HCT116 (cell line): ENCODE results near the gene PLCD3. TPM values are rescaled to one million over a fixed set of nuclear protein-coding genes. Genes with fewer than 3 reads are reported as not detected.

Source experiments
- ATAC-seq: fragments of 200-7000 bp; cut with Tn5 transposase; 2 replicates; pipeline ENCODE4 v1.9.1; 2020; ENCODE audit warnings: mild to moderate bottlenecking, moderate library complexity
- BruUV-seq: library from RNA; stranded (reverse); fragments of 400-500 nt; replicated peaks from 2 replicates; lab custom pipeline; 2021; lab: Mats Ljungman, UMichigan
- CTCF ChIA-PET: fragments of 300-600 bp; sonication (Branson Sonifier 250); formaldehyde crosslinking; loops from one replicate; lab custom pipeline; 2021; ENCODE audit warnings: antibody characterized with exemption; lab: Charles Lee
- POLR2A ChIA-PET: fragments of 300-600, 350-600 bp; sonication (Branson Sonifier 250); formaldehyde crosslinking; loops from one replicate; lab custom pipeline; 2021; ENCODE audit warnings: antibody characterized with exemption; lab: Charles Lee
- RAD21 ChIA-PET, 2 experiments: fragments of 300-600 bp; sonication (Branson Sonifier 250); formaldehyde crosslinking; loops; one replicate each; lab custom pipeline; 2023; ENCODE audit warnings: low total read pairs in 2 of 2; ENCODE audit not compliant: uncharacterized antibody in 2 of 2, unreplicated experiment in 2 of 2, low non-redundant PET in 1 of 2; lab: Charles Lee
- DNase-seq: peaks from one replicate; pipeline ENCODE4 v3.0.0-alpha.2; 2010; ENCODE audit warnings: low read depth, low spot score
- H2AFZ ChIP-seq: fragments of 200-600 bp; shearing (Covaris generic), sonication (generic); 2 replicates; pipeline ENCODE4 v1.6.1; 2017; ENCODE audit warnings: low read depth, mixed run types, mixed read lengths, antibody characterized with exemption, low read length; ENCODE audit not compliant: poor library complexity, severe bottlenecking
- H3K27ac ChIP-seq: 2 replicates; pipeline ENCODE4 v1.5.1; 2012; ENCODE audit warnings: low read depth, low read length
- H3K27me3 ChIP-seq: fragments of 200-600 bp; sonication (generic); 2 replicates; pipeline ENCODE4 v1.6.1; 2016; ENCODE audit warnings: mixed run types, low read length, mixed read lengths; ENCODE audit not compliant: insufficient read depth
- H3K36me3 ChIP-seq, 2 experiments: fragments of 200-500 bp in 1 of 2; fragments of 200-600 bp in 1 of 2; sonication (Bioruptor generic) in 1 of 2; sonication (generic) in 1 of 2; 2 replicates each; pipeline versions ENCODE4 v1.5.1 to v1.6.1; 2014 to 2016; ENCODE audit warnings: low read length in 2 of 2, inconsistent platforms in 1 of 2, mixed read lengths in 1 of 2, mixed run types in 1 of 2; ENCODE audit not compliant: insufficient read depth in 2 of 2, control insufficient read depth in 1 of 2
- H3K4me1 ChIP-seq, 2 experiments: fragments of 200-600 bp in 1 of 2; sonication (generic) in 1 of 2; 2 replicates each; pipeline versions ENCODE4 v1.5.1 to v1.6.1; 2012 to 2017; ENCODE audit warnings: low read length in 2 of 2, inconsistent platforms in 1 of 2, mild to moderate bottlenecking in 1 of 2, mixed read lengths in 1 of 2, mixed run types in 1 of 2, moderate library complexity in 1 of 2; ENCODE audit not compliant: insufficient read depth in 2 of 2, control insufficient read depth in 1 of 2
- H3K4me2 ChIP-seq: fragments of 200-600 bp; sonication (generic); 2 replicates; pipeline ENCODE4 v1.6.1; 2017; ENCODE audit warnings: mixed run types, low read length, mixed read lengths
- H3K4me3 ChIP-seq, 2 experiments: fragments of 200-600 bp in 1 of 2; sonication (generic) in 1 of 2; replicated peaks in 1 of 2; 2 replicates each; pipeline ENCODE4 v1.5.1; 2011 to 2016; ENCODE audit warnings: low read length in 2 of 2, control low read depth in 1 of 2, low read depth in 1 of 2, mild to moderate bottlenecking in 1 of 2, mixed read lengths in 1 of 2, mixed run types in 1 of 2
- H3K79me2 ChIP-seq: fragments of 200-600 bp; sonication (generic); 2 replicates; pipeline ENCODE4 v1.6.1; 2017; ENCODE audit warnings: mild to moderate bottlenecking, mixed run types, low read length, moderate library complexity, mixed read lengths; ENCODE audit not compliant: insufficient read depth
- H3K9ac ChIP-seq: fragments of 200-600 bp; sonication (generic); 2 replicates; pipeline ENCODE4 v1.6.1; 2016; ENCODE audit warnings: low read length, mixed read lengths
- H3K9me2 ChIP-seq: fragments of 200-600 bp; sonication (generic), shearing (Covaris generic); 2 replicates; pipeline ENCODE4 v1.6.1; 2017; ENCODE audit warnings: mixed run types, mild to moderate bottlenecking, moderate library complexity; ENCODE audit not compliant: insufficient read depth
- H3K9me3 ChIP-seq, 2 experiments: fragments of 200-500 bp in 1 of 2; fragments of 200-600 bp in 1 of 2; sonication (Bioruptor generic) in 1 of 2; sonication (generic) in 1 of 2; 2 replicates each; pipeline ENCODE4 v1.6.1; 2014 to 2017; ENCODE audit warnings: low read length in 2 of 2, mixed read lengths in 2 of 2, inconsistent platforms in 1 of 2, low read depth in 1 of 2, mild to moderate bottlenecking in 1 of 2, mixed run types in 1 of 2, moderate library complexity in 1 of 2; ENCODE audit not compliant: control insufficient read depth in 1 of 2, insufficient read depth in 1 of 2
- H4K20me1 ChIP-seq: fragments of 200-600 bp; sonication (generic), shearing (Covaris generic); 2 replicates; pipeline ENCODE4 v1.6.1; 2017; ENCODE audit warnings: mixed run types, mild to moderate bottlenecking, moderate library complexity; ENCODE audit not compliant: insufficient read depth
- CBX3 ChIP-seq: IDR thresholded peaks from 2 replicates; pipeline ENCODE4 v1.6.1; 2012; ENCODE audit warnings: low read depth
- CEBPB ChIP-seq: IDR thresholded peaks from 2 replicates; pipeline ENCODE4 v1.6.1; 2012; ENCODE audit warnings: low read depth
- ELF1 ChIP-seq: IDR thresholded peaks from 2 replicates; pipeline ENCODE4 v1.6.1; 2012; ENCODE audit warnings: low read depth, borderline replicate concordance
- EZH2phosphoT487 ChIP-seq: fragments of 200-600 bp; IDR thresholded peaks from 2 replicates; pipeline ENCODE4 v1.6.1; 2018; ENCODE audit warnings: antibody characterized with exemption, borderline replicate concordance
- JUND ChIP-seq: IDR thresholded peaks from 2 replicates; pipeline ENCODE4 v1.6.1; 2012
- SP1 ChIP-seq: IDR thresholded peaks from 2 replicates; pipeline ENCODE4 v1.6.1; 2012; ENCODE audit warnings: low read depth
- TCF7L2 ChIP-seq: IDR thresholded peaks from 2 replicates; pipeline ENCODE4 v1.7.0; 2011; ENCODE audit warnings: borderline replicate concordance, inconsistent platforms; ENCODE audit not compliant: insufficient read depth, insufficient read length; ENCODE audit errors: extremely low read depth
- YY1 ChIP-seq: IDR thresholded peaks from 2 replicates; pipeline ENCODE4 v1.6.1; 2011; ENCODE audit warnings: low read length, low read depth, moderate library complexity, mild to moderate bottlenecking; ENCODE audit not compliant: insufficient replicate concordance; ENCODE audit errors: extremely low read depth
- ZFX ChIP-seq: fragments of 450-650 bp; IDR thresholded peaks from 2 replicates; pipeline ENCODE4 v1.6.1; 2017
- ZNF274 ChIP-seq: fragments of 200-500 bp; sonication (Bioruptor generic); IDR thresholded peaks from 2 replicates; pipeline ENCODE4 v1.6.1; 2014; ENCODE audit warnings: mild to moderate bottlenecking, low read depth, low read length, inconsistent platforms
- intact Hi-C: fragments of 100-400 bp; cut with micrococcal nuclease; formaldehyde crosslinking; loops from 2 replicates; pipeline ENCODE4 v1.10.0; 2022
- total RNA-seq: library from RNA; stranded (reverse); gene quantifications from one replicate; pipeline ENCODE4 v1.2.1, GENCODE V29; 2021; ENCODE audit not compliant: unreplicated experiment
- TF ChIP-seq, protein P1 (sequence below), 3 experiments: fragments of 200-600 bp in 1 of 3; sonication (generic) in 1 of 3; IDR thresholded peaks in 2 of 3; conservative IDR thresholded peaks in 1 of 3; 2 replicates each; pipeline ENCODE4 v1.5.1; 2012 to 2017; ENCODE audit warnings: low read depth in 2 of 3, low read length in 2 of 3, antibody characterized with exemption in 1 of 3, borderline replicate concordance in 1 of 3, control low read depth in 1 of 3, mild to moderate bottlenecking in 1 of 3, mixed read lengths in 1 of 3, mixed run types in 1 of 3, moderate library complexity in 1 of 3; ENCODE audit not compliant: insufficient read depth in 1 of 3
- TF ChIP-seq, protein P2 (sequence below): IDR thresholded peaks from 2 replicates; pipeline ENCODE4 v1.6.1; 2011; ENCODE audit warnings: mild to moderate bottlenecking, low read length, moderate library complexity; ENCODE audit not compliant: insufficient replicate concordance; ENCODE audit errors: extremely low read depth

The PLCD3 gene
- total RNA-seq, 1 experiment from 2014 or later = 197 TPM

DNA sequence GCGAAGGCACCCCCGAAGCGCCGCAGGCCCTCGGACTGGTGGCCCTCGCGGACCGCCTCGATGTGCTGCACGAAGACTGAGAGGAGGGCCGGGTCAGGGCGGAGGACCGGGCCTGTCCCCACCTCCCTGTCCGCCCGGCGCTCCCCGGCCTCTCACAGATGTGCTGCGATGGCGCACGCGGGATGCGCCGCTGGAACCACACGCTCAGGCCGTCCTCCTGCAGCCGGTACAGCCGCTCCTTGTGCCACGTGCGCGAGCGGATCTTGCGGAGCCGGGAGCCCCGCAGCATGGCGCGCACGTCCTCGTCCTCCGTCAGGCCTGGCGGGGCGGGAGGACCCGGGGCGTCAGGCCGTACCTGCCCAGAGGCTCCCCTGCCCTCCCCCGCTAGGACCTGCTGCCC, 11.3 kb downstream of the PLCD3 start:
- ATAC-seq (no peak), DNase-seq (no peak)
- Histone ChIP-seq H3K4me3 (no peak overlapping the region), H3K4me1 (peaks cover 41 to 45% of the 10 kb centered on the region in 2 experiments), H3K9me2 (no peaks in the 10 kb centered on the region), H3K79me2 (peaks cover 37% of the 10 kb centered on the region), H2AFZ (no peak overlapping the region), H3K4me2 (no peak overlapping the region), H4K20me1 (no peaks in the 10 kb centered on the region), H3K27ac (no peak overlapping the region), H3K36me3 (peaks cover 0 to 11% of the 10 kb centered on the region in 2 experiments; a peak in 1 of 4 replicates), H3K27me3 (no peaks in the 10 kb centered on the region), H3K9ac (no peak overlapping the region), H3K9me3 (no peaks in the 10 kb centered on the region)
- RAD21 ChIA-PET = no interaction called here
- no TSS peak for BruUV-seq
- TF ChIP-seq CEBPB = no peak
- TF ChIP-seq ZNF274 = no peak
- no peak for TF ChIP-seq ELF1
- no peak for TF ChIP-seq TCF7L2
- no peak for TF ChIP-seq JUND
- intact Hi-C loops = no loop called here
- POLR2A ChIA-PET = no interaction called here
- CTCF ChIA-PET = interaction anchor here (1.0 kb wide), 1 partner anchor 13 kb away, joined by 3 read pairs; no protein-coding TSS in a partner anchor

DNA sequence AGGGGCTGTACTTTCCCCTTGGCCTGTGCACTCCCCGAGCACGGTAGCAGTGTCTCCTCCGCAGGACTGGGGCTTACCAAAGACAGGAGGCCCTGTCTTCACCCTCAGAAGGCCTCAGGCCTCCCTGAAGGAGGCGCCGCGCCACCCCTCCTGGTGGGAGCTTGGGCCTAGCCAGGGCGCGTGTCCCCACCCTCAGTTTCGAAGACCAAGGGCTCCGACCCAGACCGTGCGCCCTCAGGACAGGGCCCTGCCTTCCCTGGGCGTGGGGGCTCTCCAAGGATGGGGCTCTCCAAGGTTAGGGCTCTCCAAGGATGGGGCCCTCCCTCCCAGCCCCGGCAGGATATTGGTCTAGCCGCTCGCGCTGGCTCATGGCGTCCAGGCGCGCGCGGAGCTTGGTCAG, 11.8 kb downstream of the PLCD3 start:
- BruUV-seq = no TSS peak
- H3K27ac ChIP-seq = no peak overlapping the region
- no peaks in the 10 kb centered on the region for H3K9me3 ChIP-seq
- peaks cover 0 to 11% of the 10 kb centered on the region in 2 experiments; a peak in 2 of 4 replicates for H3K36me3 ChIP-seq
- CTCF ChIA-PET = interaction anchor here (1.0 kb wide), 1 partner anchor 12 kb away, joined by 3 read pairs; no protein-coding TSS in a partner anchor
- DNase-seq (no peak), ATAC-seq (no peak)
- no peak overlapping the region for H3K4me3 ChIP-seq
- TF ChIP-seq SP1 (no peak), ZNF274 (no peak), CBX3 (no peak), YY1 (no peak), EZH2phosphoT487 (no peak), ZFX (no peak)
- TF ChIP-seq, protein P1, sequence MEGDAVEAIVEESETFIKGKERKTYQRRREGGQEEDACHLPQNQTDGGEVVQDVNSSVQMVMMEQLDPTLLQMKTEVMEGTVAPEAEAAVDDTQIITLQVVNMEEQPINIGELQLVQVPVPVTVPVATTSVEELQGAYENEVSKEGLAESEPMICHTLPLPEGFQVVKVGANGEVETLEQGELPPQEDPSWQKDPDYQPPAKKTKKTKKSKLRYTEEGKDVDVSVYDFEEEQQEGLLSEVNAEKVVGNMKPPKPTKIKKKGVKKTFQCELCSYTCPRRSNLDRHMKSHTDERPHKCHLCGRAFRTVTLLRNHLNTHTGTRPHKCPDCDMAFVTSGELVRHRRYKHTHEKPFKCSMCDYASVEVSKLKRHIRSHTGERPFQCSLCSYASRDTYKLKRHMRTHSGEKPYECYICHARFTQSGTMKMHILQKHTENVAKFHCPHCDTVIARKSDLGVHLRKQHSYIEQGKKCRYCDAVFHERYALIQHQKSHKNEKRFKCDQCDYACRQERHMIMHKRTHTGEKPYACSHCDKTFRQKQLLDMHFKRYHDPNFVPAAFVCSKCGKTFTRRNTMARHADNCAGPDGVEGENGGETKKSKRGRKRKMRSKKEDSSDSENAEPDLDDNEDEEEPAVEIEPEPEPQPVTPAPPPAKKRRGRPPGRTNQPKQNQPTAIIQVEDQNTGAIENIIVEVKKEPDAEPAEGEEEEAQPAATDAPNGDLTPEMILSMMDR (IDR thresholded peaks at IDR 0.05 in 2 of 3, conservative IDR thresholded peaks at IDR 0.05 in 1 of 3; ENCODE audit: borderline replicate concordance in 1 of 3, insufficient read depth in 1 of 3, low read depth in 2 of 3, low read length in 2 of 3) = peak in 1 of 3 experiments; percentile 20; a peak in 1 of 6 replicates
- TF ChIP-seq, protein P2, sequence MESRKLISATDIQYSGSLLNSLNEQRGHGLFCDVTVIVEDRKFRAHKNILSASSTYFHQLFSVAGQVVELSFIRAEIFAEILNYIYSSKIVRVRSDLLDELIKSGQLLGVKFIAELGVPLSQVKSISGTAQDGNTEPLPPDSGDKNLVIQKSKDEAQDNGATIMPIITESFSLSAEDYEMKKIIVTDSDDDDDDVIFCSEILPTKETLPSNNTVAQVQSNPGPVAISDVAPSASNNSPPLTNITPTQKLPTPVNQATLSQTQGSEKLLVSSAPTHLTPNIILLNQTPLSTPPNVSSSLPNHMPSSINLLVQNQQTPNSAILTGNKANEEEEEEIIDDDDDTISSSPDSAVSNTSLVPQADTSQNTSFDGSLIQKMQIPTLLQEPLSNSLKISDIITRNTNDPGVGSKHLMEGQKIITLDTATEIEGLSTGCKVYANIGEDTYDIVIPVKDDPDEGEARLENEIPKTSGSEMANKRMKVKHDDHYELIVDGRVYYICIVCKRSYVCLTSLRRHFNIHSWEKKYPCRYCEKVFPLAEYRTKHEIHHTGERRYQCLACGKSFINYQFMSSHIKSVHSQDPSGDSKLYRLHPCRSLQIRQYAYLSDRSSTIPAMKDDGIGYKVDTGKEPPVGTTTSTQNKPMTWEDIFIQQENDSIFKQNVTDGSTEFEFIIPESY = no peak
- H3K9ac ChIP-seq = no peak overlapping the region
- peaks cover 39 to 42% of the 10 kb centered on the region in 2 experiments for H3K4me1 ChIP-seq
- RAD21 ChIA-PET = no interaction called here
- no peak overlapping the region for H2AFZ ChIP-seq
- peaks cover 34% of the 10 kb centered on the region for H3K79me2 ChIP-seq
- POLR2A ChIA-PET = no interaction called here
- H3K9me2 ChIP-seq = no peaks in the 10 kb centered on the region
- intact Hi-C loops = no loop called here
- H4K20me1 ChIP-seq = no peaks in the 10 kb centered on the region
- H3K4me2 ChIP-seq = no peak overlapping the region
- no peaks in the 10 kb centered on the region for H3K27me3 ChIP-seq
